ENCODE results near the gene RNASE12. TPM values are rescaled to one million over a fixed set of nuclear protein-coding genes. Genes with fewer than 3 reads are reported as not detected.
"Not testable (repeated sequence)": the region's sequence is repeated elsewhere in the genome, so short reads cannot be mapped to it uniquely, and the experiment has no call there.

The RNASE12 gene
- total and polyA plus RNA-seq, 2 experiments from 2014 or later, result not detected

DNA sequence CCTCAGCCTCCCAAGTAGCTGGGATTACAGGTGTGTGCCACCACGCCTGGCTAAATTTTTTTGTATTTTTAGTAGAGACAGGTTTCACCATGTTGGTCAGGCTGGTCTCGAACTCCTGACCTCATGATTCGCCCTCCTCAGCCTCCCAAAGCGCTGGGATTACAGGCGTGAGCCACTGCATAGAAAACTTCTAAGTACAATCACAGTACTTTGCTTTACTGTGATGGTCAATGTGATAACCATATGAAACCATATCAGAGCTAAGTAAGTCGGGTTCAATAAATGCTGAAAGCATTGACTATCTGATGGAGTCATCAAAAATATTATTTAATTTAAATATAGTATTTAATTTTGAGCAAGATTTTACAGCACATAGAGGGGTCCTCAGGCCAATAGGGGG lies 28.5 kb upstream of the RNASE12 start:
- H4K20me1 ChIP-seq (replicated peaks; ENCODE audit: insufficient read depth); H3K9me2 ChIP-seq (ENCODE audit: insufficient read depth); H3K36me3 ChIP-seq (ENCODE audit: insufficient read depth); H2AFZ ChIP-seq; H3K27ac Mint-ChIP-seq; H3K4me3 Mint-ChIP-seq; H3K4me3 ChIP-seq; H3K36me3 Mint-ChIP-seq (ENCODE audit: low read depth); DNase-seq (ENCODE audit: low spot score); ATAC-seq; H3K79me2 ChIP-seq (replicated peaks; ENCODE audit: insufficient read depth); H3K27ac ChIP-seq (ENCODE audit: low read depth); H3F3A ChIP-seq (replicated peaks; ENCODE audit: low read depth); H3K4me2 ChIP-seq; H3K9me3 Mint-ChIP-seq: not testable (repeated sequence)
- Mint-ChIP-seq H3K27me3 (ENCODE audit: insufficient read depth, low read depth, poor library complexity) (peaks cover 20% of the 10 kb centered on the region), H3K4me1 (peaks cover 22% of the 10 kb centered on the region)
- peaks cover 18% of the 10 kb centered on the region for H3K4me1 ChIP-seq (ENCODE audit: insufficient read depth)
- peaks cover 30% of the 10 kb centered on the region for H3K27me3 ChIP-seq (ENCODE audit: insufficient read depth)

DNA sequence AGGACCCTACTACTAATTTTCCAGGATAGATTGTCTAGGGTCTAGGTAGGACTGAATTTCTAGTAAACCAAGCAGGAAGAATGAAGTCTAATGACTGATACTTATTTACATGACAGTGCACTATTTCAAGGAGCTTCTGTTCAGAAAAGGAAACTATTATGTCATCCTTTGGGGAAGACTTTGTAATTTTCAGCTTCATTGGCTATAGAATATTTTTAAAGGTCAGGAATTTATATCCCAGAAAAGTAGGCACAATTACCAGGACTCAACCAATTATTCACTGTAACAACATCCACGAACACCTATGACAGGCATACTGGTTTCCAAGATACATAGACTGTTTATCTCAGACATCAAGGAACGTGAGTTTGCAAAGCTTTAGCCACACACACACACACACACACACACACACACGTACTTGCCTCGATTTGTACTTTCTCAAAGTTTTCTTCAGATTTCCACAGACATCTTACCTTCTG lies 27.1 kb upstream of the RNASE12 start:
- no peaks in the 10 kb centered on the region for H4K20me1 ChIP-seq (replicated peaks; ENCODE audit: insufficient read depth)
- H3K79me2 ChIP-seq (replicated peaks; ENCODE audit: insufficient read depth), result no peaks in the 10 kb centered on the region
- no peak for DNase-seq (ENCODE audit: low spot score)
- no peaks in the 10 kb centered on the region for H3K36me3 ChIP-seq (ENCODE audit: insufficient read depth)
- H3K27ac ChIP-seq (ENCODE audit: low read depth), result no peak overlapping the region
- H3F3A ChIP-seq (replicated peaks; ENCODE audit: low read depth), result no peaks in the 10 kb centered on the region
- H3K4me3 Mint-ChIP-seq, result no peak overlapping the region
- H3K27me3 ChIP-seq (ENCODE audit: insufficient read depth), result peaks cover 19% of the 10 kb centered on the region
- no peak overlapping the region for H2AFZ ChIP-seq
- H3K9me2 ChIP-seq (ENCODE audit: insufficient read depth), result no peaks in the 10 kb centered on the region
- ATAC-seq, result no peak
- H3K4me2 ChIP-seq, result no peak overlapping the region
- H3K27ac Mint-ChIP-seq, result no peak overlapping the region
- H3K9me3 Mint-ChIP-seq, result no peaks in the 10 kb centered on the region
- peaks cover 14% of the 10 kb centered on the region for H3K4me1 ChIP-seq (ENCODE audit: insufficient read depth)
- peaks cover 21% of the 10 kb centered on the region for H3K4me1 Mint-ChIP-seq
- H3K36me3 Mint-ChIP-seq (ENCODE audit: low read depth), result no peaks in the 10 kb centered on the region
- no peak overlapping the region for H3K4me3 ChIP-seq
- peaks cover 12% of the 10 kb centered on the region for H3K27me3 Mint-ChIP-seq (ENCODE audit: insufficient read depth, low read depth, poor library complexity)
- TF ChIP-seq STAT1 (IDR thresholded peaks at IDR 0.05; ENCODE audit: unreplicated experiment) (no peak), ZNF331 (CRISPR knock-in tag; IDR thresholded peaks at IDR 0.05; ENCODE audit: low read depth) (no peak), EZH2 (IDR thresholded peaks at IDR 0.05; ENCODE audit: low read depth, unreplicated experiment) (no peak), CREB1 (CRISPR knock-in tag; IDR thresholded peaks at IDR 0.05; ENCODE audit: low read depth) (no peak), JUNB (IDR thresholded peaks at IDR 0.05; ENCODE audit: unreplicated experiment) (no peak), NANOG (IDR thresholded peaks at IDR 0.05; ENCODE audit: borderline replicate concordance) (no peak)
- TF ChIP-seq, protein P1, sequence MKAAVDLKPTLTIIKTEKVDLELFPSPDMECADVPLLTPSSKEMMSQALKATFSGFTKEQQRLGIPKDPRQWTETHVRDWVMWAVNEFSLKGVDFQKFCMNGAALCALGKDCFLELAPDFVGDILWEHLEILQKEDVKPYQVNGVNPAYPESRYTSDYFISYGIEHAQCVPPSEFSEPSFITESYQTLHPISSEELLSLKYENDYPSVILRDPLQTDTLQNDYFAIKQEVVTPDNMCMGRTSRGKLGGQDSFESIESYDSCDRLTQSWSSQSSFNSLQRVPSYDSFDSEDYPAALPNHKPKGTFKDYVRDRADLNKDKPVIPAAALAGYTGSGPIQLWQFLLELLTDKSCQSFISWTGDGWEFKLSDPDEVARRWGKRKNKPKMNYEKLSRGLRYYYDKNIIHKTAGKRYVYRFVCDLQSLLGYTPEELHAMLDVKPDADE (IDR thresholded peaks at IDR 0.05), result no peak
- TF ChIP-seq, protein P2, sequence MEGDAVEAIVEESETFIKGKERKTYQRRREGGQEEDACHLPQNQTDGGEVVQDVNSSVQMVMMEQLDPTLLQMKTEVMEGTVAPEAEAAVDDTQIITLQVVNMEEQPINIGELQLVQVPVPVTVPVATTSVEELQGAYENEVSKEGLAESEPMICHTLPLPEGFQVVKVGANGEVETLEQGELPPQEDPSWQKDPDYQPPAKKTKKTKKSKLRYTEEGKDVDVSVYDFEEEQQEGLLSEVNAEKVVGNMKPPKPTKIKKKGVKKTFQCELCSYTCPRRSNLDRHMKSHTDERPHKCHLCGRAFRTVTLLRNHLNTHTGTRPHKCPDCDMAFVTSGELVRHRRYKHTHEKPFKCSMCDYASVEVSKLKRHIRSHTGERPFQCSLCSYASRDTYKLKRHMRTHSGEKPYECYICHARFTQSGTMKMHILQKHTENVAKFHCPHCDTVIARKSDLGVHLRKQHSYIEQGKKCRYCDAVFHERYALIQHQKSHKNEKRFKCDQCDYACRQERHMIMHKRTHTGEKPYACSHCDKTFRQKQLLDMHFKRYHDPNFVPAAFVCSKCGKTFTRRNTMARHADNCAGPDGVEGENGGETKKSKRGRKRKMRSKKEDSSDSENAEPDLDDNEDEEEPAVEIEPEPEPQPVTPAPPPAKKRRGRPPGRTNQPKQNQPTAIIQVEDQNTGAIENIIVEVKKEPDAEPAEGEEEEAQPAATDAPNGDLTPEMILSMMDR (conservative IDR thresholded peaks at IDR 0.05; ENCODE audit: low read depth in 2 of 2), result no peak
- TF ChIP-seq, protein P3, sequence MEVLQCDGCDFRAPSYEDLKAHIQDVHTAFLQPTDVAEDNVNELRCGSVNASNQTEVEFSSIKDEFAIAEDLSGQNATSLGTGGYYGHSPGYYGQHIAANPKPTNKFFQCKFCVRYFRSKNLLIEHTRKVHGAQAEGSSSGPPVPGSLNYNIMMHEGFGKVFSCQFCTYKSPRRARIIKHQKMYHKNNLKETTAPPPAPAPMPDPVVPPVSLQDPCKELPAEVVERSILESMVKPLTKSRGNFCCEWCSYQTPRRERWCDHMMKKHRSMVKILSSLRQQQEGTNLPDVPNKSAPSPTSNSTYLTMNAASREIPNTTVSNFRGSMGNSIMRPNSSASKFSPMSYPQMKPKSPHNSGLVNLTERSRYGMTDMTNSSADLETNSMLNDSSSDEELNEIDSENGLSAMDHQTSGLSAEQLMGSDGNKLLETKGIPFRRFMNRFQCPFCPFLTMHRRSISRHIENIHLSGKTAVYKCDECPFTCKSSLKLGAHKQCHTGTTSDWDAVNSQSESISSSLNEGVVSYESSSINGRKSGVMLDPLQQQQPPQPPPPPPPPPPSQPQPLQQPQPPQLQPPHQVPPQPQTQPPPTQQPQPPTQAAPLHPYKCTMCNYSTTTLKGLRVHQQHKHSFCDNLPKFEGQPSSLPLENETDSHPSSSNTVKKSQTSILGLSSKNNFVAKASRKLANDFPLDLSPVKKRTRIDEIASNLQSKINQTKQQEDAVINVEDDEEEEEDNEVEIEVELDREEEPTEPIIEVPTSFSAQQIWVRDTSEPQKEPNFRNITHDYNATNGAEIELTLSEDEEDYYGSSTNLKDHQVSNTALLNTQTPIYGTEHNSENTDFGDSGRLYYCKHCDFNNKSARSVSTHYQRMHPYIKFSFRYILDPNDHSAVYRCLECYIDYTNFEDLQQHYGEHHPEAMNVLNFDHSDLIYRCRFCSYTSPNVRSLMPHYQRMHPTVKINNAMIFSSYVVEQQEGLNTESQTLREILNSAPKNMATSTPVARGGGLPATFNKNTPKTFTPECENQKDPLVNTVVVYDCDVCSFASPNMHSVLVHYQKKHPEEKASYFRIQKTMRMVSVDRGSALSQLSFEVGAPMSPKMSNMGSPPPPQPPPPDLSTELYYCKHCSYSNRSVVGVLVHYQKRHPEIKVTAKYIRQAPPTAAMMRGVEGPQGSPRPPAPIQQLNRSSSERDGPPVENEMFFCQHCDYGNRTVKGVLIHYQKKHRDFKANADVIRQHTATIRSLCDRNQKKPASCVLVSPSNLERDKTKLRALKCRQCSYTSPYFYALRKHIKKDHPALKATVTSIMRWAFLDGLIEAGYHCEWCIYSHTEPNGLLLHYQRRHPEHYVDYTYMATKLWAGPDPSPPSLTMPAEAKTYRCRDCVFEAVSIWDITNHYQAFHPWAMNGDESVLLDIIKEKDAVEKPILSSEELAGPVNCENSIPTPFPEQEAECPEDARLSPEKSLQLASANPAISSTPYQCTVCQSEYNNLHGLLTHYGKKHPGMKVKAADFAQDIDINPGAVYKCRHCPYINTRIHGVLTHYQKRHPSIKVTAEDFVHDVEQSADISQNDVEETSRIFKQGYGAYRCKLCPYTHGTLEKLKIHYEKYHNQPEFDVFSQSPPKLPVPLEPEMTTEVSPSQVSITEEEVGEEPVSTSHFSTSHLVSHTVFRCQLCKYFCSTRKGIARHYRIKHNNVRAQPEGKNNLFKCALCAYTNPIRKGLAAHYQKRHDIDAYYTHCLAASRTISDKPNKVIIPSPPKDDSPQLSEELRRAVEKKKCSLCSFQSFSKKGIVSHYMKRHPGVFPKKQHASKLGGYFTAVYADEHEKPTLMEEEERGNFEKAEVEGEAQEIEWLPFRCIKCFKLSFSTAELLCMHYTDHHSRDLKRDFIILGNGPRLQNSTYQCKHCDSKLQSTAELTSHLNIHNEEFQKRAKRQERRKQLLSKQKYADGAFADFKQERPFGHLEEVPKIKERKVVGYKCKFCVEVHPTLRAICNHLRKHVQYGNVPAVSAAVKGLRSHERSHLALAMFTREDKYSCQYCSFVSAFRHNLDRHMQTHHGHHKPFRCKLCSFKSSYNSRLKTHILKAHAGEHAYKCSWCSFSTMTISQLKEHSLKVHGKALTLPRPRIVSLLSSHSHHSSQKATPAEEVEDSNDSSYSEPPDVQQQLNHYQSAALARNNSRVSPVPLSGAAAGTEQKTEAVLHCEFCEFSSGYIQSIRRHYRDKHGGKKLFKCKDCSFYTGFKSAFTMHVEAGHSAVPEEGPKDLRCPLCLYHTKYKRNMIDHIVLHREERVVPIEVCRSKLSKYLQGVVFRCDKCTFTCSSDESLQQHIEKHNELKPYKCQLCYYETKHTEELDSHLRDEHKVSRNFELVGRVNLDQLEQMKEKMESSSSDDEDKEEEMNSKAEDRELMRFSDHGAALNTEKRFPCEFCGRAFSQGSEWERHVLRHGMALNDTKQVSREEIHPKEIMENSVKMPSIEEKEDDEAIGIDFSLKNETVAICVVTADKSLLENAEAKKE (CRISPR knock-in tag; IDR thresholded peaks at IDR 0.05), result no peak
- TF ChIP-seq, protein P4, sequence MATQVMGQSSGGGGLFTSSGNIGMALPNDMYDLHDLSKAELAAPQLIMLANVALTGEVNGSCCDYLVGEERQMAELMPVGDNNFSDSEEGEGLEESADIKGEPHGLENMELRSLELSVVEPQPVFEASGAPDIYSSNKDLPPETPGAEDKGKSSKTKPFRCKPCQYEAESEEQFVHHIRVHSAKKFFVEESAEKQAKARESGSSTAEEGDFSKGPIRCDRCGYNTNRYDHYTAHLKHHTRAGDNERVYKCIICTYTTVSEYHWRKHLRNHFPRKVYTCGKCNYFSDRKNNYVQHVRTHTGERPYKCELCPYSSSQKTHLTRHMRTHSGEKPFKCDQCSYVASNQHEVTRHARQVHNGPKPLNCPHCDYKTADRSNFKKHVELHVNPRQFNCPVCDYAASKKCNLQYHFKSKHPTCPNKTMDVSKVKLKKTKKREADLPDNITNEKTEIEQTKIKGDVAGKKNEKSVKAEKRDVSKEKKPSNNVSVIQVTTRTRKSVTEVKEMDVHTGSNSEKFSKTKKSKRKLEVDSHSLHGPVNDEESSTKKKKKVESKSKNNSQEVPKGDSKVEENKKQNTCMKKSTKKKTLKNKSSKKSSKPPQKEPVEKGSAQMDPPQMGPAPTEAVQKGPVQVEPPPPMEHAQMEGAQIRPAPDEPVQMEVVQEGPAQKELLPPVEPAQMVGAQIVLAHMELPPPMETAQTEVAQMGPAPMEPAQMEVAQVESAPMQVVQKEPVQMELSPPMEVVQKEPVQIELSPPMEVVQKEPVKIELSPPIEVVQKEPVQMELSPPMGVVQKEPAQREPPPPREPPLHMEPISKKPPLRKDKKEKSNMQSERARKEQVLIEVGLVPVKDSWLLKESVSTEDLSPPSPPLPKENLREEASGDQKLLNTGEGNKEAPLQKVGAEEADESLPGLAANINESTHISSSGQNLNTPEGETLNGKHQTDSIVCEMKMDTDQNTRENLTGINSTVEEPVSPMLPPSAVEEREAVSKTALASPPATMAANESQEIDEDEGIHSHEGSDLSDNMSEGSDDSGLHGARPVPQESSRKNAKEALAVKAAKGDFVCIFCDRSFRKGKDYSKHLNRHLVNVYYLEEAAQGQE (IDR thresholded peaks at IDR 0.05; ENCODE audit: unreplicated experiment), result no peak

All from GM23338 (cell line).